Loucy (cell line): ENCODE measurements around the gene DIPK1A.

Experiments
- H2AFZ ChIP-seq: fragments of 200-600 bp; sonication (generic); 2 replicates; pipeline ENCODE4 v1.6.0; 2016; ENCODE audit warnings: antibody characterized with exemption, mild to moderate bottlenecking, low read length, moderate library complexity
- H3F3A ChIP-seq: fragments of 200-600 bp; 2 replicates; pipeline ENCODE4 v1.6.0; 2016; ENCODE audit warnings: antibody characterized with exemption, low read depth, mild to moderate bottlenecking
- H3K27me3 ChIP-seq: fragments of 200-600 bp; sonication (generic); 2 replicates; pipeline ENCODE4 v1.6.1; 2014; ENCODE audit warnings: low read length, mild to moderate bottlenecking; ENCODE audit not compliant: insufficient read depth, poor library complexity, severe bottlenecking
- H3K36me3 ChIP-seq: fragments of 200-600 bp; sonication (generic); 2 replicates; pipeline ENCODE4 v1.6.1; 2016; ENCODE audit warnings: low read length; ENCODE audit not compliant: insufficient read depth
- H3K4me1 ChIP-seq: fragments of 200-600 bp; sonication (generic); 2 replicates; pipeline ENCODE4 v1.5.1; 2014; ENCODE audit warnings: low read length, mild to moderate bottlenecking; ENCODE audit not compliant: insufficient read depth, poor library complexity, severe bottlenecking
- H3K4me2 ChIP-seq: fragments of 200-600 bp; sonication (generic); 2 replicates; pipeline ENCODE4 v1.6.0; 2014; ENCODE audit warnings: antibody characterized with exemption, low read length, low read depth, mild to moderate bottlenecking; ENCODE audit not compliant: poor library complexity, severe bottlenecking
- H3K4me3 ChIP-seq: fragments of 200-600 bp; sonication (generic); 2 replicates; pipeline ENCODE4 v1.5.1; 2014; ENCODE audit warnings: low read length, mild to moderate bottlenecking, mixed read lengths; ENCODE audit not compliant: poor library complexity, severe bottlenecking
- H3K79me2 ChIP-seq: fragments of 200-600 bp; sonication (generic); 2 replicates; pipeline ENCODE4 v1.6.1; 2014; ENCODE audit warnings: low read length; ENCODE audit not compliant: insufficient read depth
- H3K9ac ChIP-seq: fragments of 200-600 bp; sonication (generic); 2 replicates; pipeline ENCODE4 v1.6.0; 2014; ENCODE audit warnings: mild to moderate bottlenecking, low read depth, low read length, moderate library complexity; ENCODE audit not compliant: poor library complexity, severe bottlenecking
- H3K9me2 ChIP-seq: fragments of 200-600 bp; sonication (generic); replicated peaks from 2 replicates; pipeline ENCODE4 v1.6.1; 2016; ENCODE audit warnings: low read depth, low read length, mixed read lengths
- H3K9me3 ChIP-seq: fragments of 200-600 bp; sonication (generic); 2 replicates; pipeline ENCODE4 v1.6.1; 2014; ENCODE audit warnings: mild to moderate bottlenecking, antibody characterized with exemption, low read length, low read depth; ENCODE audit not compliant: insufficient read depth
- H4K20me1 ChIP-seq: fragments of 200-600 bp; sonication (generic); 2 replicates; pipeline ENCODE4 v1.6.0; 2014; ENCODE audit warnings: antibody characterized with exemption, low read length, mild to moderate bottlenecking; ENCODE audit not compliant: insufficient read depth, poor library complexity, severe bottlenecking
- EZH2phosphoT487 ChIP-seq: fragments of 200-600 bp; IDR thresholded peaks from 2 replicates; pipeline ENCODE4 v1.6.1; 2018; ENCODE audit warnings: antibody characterized with exemption, mild to moderate bottlenecking, moderate library complexity, borderline replicate concordance
- TF ChIP-seq, protein P1 (sequence below): fragments of 200-600 bp; sonication (generic); conservative IDR thresholded peaks from 2 replicates; pipeline ENCODE4 v1.5.1; 2014; ENCODE audit warnings: mild to moderate bottlenecking, antibody characterized with exemption, low read length

The DIPK1A gene

DNA sequence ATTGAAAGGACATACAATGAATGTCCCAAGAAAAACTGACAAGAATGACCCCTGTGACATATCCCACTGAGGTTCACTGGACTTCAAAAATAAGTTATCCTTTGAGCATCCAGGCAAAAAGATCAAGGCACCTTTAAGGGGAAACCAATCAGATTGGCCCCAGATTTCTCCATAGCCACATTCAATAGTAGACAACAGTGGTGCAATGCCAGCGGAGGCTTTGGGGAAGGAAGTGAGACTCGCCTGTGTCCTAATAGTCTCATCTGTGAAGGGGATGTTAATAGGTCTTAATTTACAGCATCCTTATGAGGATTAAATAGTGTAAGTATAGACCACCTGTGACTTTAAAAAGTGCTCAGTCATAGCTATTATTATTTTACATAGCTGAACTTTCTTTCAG is 108.0 kb downstream of the DIPK1A start:
- no peak overlapping the region for H3K4me2 ChIP-seq
- no peaks in the 10 kb centered on the region for H3K36me3 ChIP-seq
- no peak overlapping the region for H3K4me3 ChIP-seq
- no peaks in the 10 kb centered on the region for H4K20me1 ChIP-seq
- no peak overlapping the region for H3K9ac ChIP-seq
- no peak overlapping the region for H2AFZ ChIP-seq
- H3K27me3 ChIP-seq, result no peaks in the 10 kb centered on the region
- no peaks in the 10 kb centered on the region for H3K9me2 ChIP-seq
- H3K79me2 ChIP-seq, result no peaks in the 10 kb centered on the region
- TF ChIP-seq EZH2phosphoT487, result no peak
- TF ChIP-seq, protein P1, sequence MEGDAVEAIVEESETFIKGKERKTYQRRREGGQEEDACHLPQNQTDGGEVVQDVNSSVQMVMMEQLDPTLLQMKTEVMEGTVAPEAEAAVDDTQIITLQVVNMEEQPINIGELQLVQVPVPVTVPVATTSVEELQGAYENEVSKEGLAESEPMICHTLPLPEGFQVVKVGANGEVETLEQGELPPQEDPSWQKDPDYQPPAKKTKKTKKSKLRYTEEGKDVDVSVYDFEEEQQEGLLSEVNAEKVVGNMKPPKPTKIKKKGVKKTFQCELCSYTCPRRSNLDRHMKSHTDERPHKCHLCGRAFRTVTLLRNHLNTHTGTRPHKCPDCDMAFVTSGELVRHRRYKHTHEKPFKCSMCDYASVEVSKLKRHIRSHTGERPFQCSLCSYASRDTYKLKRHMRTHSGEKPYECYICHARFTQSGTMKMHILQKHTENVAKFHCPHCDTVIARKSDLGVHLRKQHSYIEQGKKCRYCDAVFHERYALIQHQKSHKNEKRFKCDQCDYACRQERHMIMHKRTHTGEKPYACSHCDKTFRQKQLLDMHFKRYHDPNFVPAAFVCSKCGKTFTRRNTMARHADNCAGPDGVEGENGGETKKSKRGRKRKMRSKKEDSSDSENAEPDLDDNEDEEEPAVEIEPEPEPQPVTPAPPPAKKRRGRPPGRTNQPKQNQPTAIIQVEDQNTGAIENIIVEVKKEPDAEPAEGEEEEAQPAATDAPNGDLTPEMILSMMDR, result no peak
- H3K9me3 ChIP-seq, result no peaks in the 10 kb centered on the region
- H3K4me1 ChIP-seq, result peaks cover 3% of the 10 kb centered on the region
- H3F3A ChIP-seq, result no peaks in the 10 kb centered on the region

DNA sequence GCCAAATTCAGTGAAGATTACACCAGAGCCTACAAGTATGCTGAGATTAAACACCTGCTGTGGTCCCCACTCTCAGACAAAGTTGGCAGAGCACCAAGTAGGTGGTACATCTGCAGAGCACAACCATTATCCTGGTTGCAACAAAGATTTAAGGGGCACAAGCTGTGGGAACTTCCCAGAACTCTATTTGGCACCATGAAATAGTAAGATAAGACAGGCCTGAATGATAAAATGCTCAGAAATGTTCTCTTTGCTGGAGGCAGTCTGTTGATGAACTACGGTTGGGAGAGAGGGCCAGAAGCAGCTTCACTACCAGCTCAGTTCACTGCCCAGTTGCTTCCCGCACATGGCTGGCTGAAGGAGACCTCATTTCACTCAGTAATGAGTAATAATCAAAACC is 109.5 kb downstream of the DIPK1A start:
- TF ChIP-seq, protein P1, result no peak
- no peak for TF ChIP-seq EZH2phosphoT487
- Histone ChIP-seq H3K27me3 (no peaks in the 10 kb centered on the region), H3K9ac (no peak overlapping the region), H3F3A (no peaks in the 10 kb centered on the region), H3K9me3 (no peaks in the 10 kb centered on the region), H4K20me1 (no peaks in the 10 kb centered on the region), H3K79me2 (no peaks in the 10 kb centered on the region), H3K36me3 (no peaks in the 10 kb centered on the region), H3K4me2 (no peak overlapping the region), H3K4me1 (peaks cover 3% of the 10 kb centered on the region), H2AFZ (no peak overlapping the region), H3K4me3 (no peak overlapping the region), H3K9me2 (no peaks in the 10 kb centered on the region)

DNA sequence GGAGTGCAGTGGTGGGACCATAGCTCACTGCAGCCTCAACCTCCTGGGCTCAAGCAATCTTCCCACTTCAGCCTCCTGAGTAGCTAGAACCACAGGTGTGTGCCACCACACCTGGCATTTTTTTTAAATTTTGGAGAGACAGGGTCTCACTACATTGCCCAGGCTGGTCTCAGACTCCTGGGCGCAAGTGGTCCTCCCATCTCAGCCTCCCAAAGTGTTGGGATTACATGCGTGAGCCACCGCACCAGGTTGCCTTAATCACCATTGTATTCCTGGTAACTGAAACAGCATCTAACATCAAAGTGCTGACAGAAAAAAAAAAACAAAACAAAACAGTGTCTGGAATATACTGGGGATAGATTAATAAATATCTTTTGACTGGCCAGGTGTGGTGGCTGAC is 111.2 kb downstream of the DIPK1A start:
- TF ChIP-seq EZH2phosphoT487, result no peak
- TF ChIP-seq, protein P1, result no peak
- Histone ChIP-seq H3K27me3 (no peaks in the 10 kb centered on the region), H3F3A (no peaks in the 10 kb centered on the region)

More for the DNA sequence above, 111.2 kb downstream of the DIPK1A start:
- Histone ChIP-seq H3K79me2 (no peaks in the 10 kb centered on the region), H4K20me1 (no peaks in the 10 kb centered on the region), H3K4me1 (peaks cover 3% of the 10 kb centered on the region), H3K36me3 (peaks cover 4% of the 10 kb centered on the region; the same call in 1 of the 2 replicates), H3K9me3 (no peaks in the 10 kb centered on the region), H3K4me3 (no peak overlapping the region), H2AFZ (no peak overlapping the region), H3K9ac (no peak overlapping the region), H3K4me2 (no peak overlapping the region), H3K9me2 (no peaks in the 10 kb centered on the region)
